ACHN (cell line): Measurements from ENCODE around the gene RHOXF2.
"Not testable (repeated sequence)": the region's sequence is repeated elsewhere in the genome, so short reads cannot be mapped to it uniquely, and the experiment has no call there.

Source experiments
- DNase-seq: peaks from one replicate; pipeline ENCODE4 v3.0.0-alpha.2; 2015
- in situ Hi-C: cut with HindIII; loops from 2 replicates; pipeline ENCODE4 v1.10.0; 2017; ENCODE audit warnings: low sequenced_read_pairs, low pct_ligation_motif_present, low pct_unique_long_range_greater_than_20kb

Gene RHOXF2, protein sequence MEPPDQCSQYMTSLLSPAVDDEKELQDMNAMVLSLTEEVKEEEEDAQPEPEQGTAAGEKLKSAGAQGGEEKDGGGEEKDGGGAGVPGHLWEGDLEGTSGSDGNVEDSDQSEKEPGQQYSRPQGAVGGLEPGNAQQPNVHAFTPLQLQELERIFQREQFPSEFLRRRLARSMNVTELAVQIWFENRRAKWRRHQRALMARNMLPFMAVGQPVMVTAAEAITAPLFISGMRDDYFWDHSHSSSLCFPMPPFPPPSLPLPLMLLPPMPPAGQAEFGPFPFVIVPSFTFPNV

GRCh38 chrX:120158313-120158712 lies at the start of gene RHOXF2:
Gene RHOXF2 (plus strand): TSS chrX:120158613. CDS start chrX:120158751, 138 bp downstream.
- in situ Hi-C loops, DNase-seq: not testable (repeated sequence)

GRCh38 chrX:120109378-120109777 lies 49.0 kb upstream of the RHOXF2 start:
- in situ Hi-C loops, result no loop called here

GRCh38 chrX:120111611-120112010 lies 46.8 kb upstream of the RHOXF2 start:
- DNase-seq, result no peak
- in situ Hi-C loops, result no loop called here

More at GRCh38 chrX:120109378-120109777, 49.0 kb upstream of the RHOXF2 start:
- DNase-seq, result no peak

- in situ Hi-C loops, result no loop called here
- DNase-seq, result no peak
Measured at GRCh38 chrX:120115438-120115963, 42.9 kb upstream of the RHOXF2 start, which contains the start of gene RHOXF1. Gene RHOXF1 (minus strand): TSS chrX:120115913. CDS start chrX:120115862, 51 bp downstream.

- in situ Hi-C loops, result no loop called here
- peak; percentile 48 for DNase-seq
Measured at GRCh38 chrX:120120223-120120622, 38.2 kb upstream of the RHOXF2 start.

DNA sequence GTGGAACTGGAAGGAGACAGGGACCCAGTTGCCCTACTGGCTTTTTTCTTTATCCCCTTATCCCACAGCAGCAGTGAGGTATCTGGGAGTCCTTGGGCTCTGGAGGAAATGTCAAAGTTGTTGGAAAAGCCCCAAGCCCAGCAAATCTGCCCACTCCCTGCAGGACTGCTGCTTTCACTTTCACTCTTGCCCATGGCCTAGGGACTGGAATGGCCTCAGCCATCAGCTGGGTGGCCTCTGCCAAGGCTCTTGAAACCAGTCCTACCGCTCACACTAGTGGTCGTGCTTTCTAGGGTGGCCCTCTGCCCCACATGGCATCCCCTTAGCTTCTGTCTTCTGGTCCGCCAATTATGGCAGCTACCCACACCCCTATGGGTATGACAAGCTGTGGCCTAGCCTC lies 33.0 kb upstream of the RHOXF2 start:
- no peak for DNase-seq
- in situ Hi-C loops, result no loop called here

GRCh38 chrX:120128306-120128846 lies 30.0 kb upstream of the RHOXF2 start:
- DNase-seq, in situ Hi-C loops: not testable (repeated sequence)

DNA sequence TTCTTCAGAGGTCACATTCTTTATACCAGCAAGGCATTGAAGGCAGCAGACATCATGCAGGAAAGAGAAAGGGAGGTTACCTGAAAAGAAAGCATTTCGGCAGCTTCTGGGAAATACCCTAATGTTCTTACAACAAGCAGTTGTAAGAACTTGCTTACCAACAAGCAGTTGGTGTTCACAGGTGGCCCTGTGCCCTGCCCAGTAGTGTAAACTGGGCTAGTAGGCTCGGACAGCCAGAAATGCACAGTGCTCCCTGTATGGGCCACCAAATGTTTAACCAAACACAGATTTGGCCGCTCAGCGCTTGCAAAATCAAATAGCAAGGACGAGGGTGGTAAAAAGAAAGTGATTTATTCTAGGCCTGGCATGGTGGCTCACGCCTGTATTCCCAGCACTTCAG lies 22.3 kb upstream of the RHOXF2 start:
- in situ Hi-C loops, result no loop called here
- DNase-seq, result no peak

GRCh38 chrX:120136840-120137239 lies 21.6 kb upstream of the RHOXF2 start:
- in situ Hi-C loops, result no loop called here

GRCh38 chrX:120137439-120137838 lies 21.0 kb upstream of the RHOXF2 start:
- DNase-seq, result no peak
- in situ Hi-C loops, result no loop called here

More at GRCh38 chrX:120136840-120137239, 21.6 kb upstream of the RHOXF2 start:
- DNase-seq, result no peak

DNA sequence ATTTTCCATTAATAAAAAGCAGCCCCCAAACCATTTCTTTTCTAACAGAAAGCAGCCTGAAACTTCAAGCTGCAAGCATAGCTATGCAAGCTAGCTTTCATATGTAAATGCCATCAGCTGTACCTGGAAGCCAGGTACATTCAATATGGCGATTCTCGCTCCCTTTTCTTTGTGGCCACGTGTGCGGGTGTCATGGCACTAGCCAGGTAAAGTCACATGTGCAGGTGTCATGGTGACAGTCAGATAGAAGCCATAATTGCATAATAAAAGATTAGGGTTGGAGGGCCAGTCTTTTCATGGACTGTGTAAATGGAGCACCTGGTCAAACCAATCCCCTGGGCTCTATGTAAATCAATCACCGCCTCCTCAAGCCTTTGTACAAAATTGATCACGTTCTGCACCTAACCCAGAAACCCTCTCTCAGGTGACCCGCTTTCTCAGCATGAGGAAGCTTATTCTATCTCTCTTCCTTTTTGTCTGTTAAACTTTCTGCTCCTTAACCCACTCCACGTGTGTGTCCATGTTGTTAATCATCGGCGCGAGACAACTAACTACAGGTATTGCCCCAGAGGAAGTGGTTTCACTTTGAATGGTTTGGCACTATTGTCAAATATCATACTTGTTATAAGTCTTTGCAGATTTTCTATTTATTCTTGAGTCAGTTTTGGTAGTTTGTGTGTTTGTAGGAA lies 18.0 kb upstream of the RHOXF2 start:
- no peak for DNase-seq
- in situ Hi-C loops, result no loop called here

- DNase-seq, result no peak
- in situ Hi-C loops, result no loop called here
Measured at GRCh38 chrX:120144178-120144844, 14.1 kb upstream of the RHOXF2 start.

GRCh38 chrX:120145295-120145925 lies 13.0 kb upstream of the RHOXF2 start:
- DNase-seq, result no peak
- in situ Hi-C loops, result no loop called here

DNA sequence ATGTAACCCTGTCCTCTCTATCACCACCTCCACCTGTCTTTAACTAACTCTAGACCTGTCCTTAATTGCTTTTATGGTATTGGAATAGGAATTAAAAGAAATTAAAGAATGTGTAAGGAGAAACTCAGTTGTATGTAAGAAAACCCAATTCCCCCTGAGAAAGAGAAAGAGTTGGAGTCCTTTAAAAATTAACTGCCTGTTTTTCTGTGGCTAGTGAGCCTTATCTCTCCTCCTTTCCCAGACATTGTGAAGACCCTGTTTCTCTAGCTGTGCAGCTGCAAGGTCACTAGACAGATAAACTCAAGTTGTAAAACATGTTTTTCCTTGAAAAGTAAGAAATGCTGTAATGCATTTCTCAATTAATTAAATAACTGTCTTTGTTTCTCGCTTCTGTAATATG lies 12.1 kb upstream of the RHOXF2 start:
- in situ Hi-C loops, DNase-seq: not testable (repeated sequence)

DNA sequence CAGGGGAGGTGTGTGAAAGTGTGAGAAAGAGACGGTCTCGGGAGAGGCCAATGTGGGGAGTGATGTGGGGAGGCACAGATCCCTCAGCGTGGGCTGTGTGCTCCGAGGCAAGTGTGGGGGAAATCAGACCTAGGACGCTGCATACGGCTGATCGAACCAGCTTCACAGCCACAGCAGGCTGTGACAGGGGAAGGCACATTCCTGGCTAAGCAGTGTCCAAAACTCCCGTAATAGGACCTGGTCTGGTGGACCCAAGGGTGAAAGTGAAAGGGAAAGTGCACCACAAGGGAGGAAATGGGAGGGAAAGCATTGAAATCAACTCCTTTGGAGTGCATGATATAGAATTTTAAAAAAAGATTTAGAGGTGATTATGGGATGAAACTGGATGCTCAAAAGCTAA lies 10.9 kb upstream of the RHOXF2 start:
- DNase-seq, result no peak
- in situ Hi-C loops, result no loop called here

GRCh38 chrX:120150109-120150744 lies 8.2 kb upstream of the RHOXF2 start:
- in situ Hi-C loops, DNase-seq: not testable (repeated sequence)

- DNase-seq, in situ Hi-C loops: not testable (repeated sequence)
Measured at GRCh38 chrX:120159086-120159485, 673 bp downstream of the RHOXF2 start.

GRCh38 chrX:120193254-120193653 lies 34.8 kb downstream of the RHOXF2 start:
- DNase-seq, in situ Hi-C loops: not testable (repeated sequence)
